ENCODE measurements around the gene SORBS1.

GRCh38 chr10:95451150-95451549 lies 110.0 kb downstream of the SORBS1 start:
- TF ChIP-seq POLR2A (IDR thresholded peaks at IDR 0.05; ENCODE audit: low read depth, low read length) (no peak), CTCF (IDR thresholded peaks at IDR 0.05; ENCODE audit: extremely low read depth in 1 of 2, insufficient read depth in 1 of 2, low read depth in 1 of 2, low read length in 2 of 2) (no peak), POLR2AphosphoS5 (IDR thresholded peaks at IDR 0.05; ENCODE audit: insufficient read depth, low read depth, low read length) (no peak)

Data from endothelial cell of umbilical vein (primary cell).